H1 (cell line): ENCODE results near the gene GNG7. TPM values are rescaled to one million over a fixed set of nuclear protein-coding genes. Genes with fewer than 3 reads are reported as not detected.

Experiments used
- POLR2AphosphoS5 ChIP-seq: IDR thresholded peaks from 2 replicates; pipeline ENCODE4 v1.6.1; 2011; ENCODE audit warnings: low read depth, low read length
- polyA plus RNA-seq, 7 experiments: library from polyadenylated mRNA; depleted of rRNA in 3 of 7; stranded (reverse) in 5 of 7; unstranded in 2 of 7; fragments of >200 nt in 5 of 7; fragments of 200-250 nt in 2 of 7; gene quantifications; 1 replicate in 5 of 7; 2 replicates in 1 of 7; 4 replicates in 1 of 7; pipeline versions ENCODE4 v1.2.1 to v1.2.3, GENCODE V29; 2011 to 2013; ENCODE audit warnings: missing spikeins in 2 of 7, mixed read lengths in 2 of 7
- total RNA-seq: library from RNA; stranded (reverse); fragmentation: NEBNext Ultra II Directional; extraction: Animal tissue kit (Norgen Biotek cat#: 25700); gene quantifications from 2 replicates; pipeline ENCODE4 v1.2.1, GENCODE V29; 2021
- TF ChIP-seq, protein P1 (sequence below): IDR thresholded peaks from 2 replicates; pipeline ENCODE4 v1.6.1; 2012; ENCODE audit warnings: inconsistent platforms

The GNG7 gene
- total and polyA plus RNA-seq, 2 of the 8 experiments (the other 6 are each of a cell fraction or from before 2014, with no cell fraction given) = 2.8 to 7.8 TPM

DNA sequence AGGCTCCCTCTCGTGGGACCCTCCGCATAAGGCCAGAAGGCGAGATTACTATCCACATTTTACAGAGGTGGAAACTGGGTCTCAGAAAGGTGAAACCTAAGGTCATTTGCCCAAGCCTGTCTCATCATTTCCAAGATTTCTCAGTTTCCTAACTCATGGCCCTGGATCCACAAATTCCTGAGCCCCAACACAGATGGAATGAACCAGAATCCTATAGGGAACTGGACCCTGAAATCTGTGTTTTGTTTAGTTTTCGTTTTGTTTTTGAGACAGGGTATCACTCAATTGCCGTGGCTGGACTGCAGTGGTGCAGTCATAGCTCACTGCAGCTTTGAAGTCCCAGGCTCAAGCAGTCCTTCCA, 563 bp upstream of the GNG7 start (continued):
- TF ChIP-seq POLR2AphosphoS5 = no peak
- TF ChIP-seq, protein P1, sequence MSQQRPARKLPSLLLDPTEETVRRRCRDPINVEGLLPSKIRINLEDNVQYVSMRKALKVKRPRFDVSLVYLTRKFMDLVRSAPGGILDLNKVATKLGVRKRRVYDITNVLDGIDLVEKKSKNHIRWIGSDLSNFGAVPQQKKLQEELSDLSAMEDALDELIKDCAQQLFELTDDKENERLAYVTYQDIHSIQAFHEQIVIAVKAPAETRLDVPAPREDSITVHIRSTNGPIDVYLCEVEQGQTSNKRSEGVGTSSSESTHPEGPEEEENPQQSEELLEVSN = no peak
- TF ChIP-seq, all 59 proteins: peak for 0
